Raji (cell line): ENCODE measurements around the gene SNX32.
A peak's percentile ranks its signal among the peaks of the same experiment; 100 is the strongest.

Source experiments
- POLR2A ChIP-seq: IDR thresholded peaks from 2 replicates; pipeline ENCODE4 v1.6.1; 2011; ENCODE audit warnings: low read depth, low read length, control low read depth; ENCODE audit not compliant: insufficient read depth

The SNX32 gene

DNA sequence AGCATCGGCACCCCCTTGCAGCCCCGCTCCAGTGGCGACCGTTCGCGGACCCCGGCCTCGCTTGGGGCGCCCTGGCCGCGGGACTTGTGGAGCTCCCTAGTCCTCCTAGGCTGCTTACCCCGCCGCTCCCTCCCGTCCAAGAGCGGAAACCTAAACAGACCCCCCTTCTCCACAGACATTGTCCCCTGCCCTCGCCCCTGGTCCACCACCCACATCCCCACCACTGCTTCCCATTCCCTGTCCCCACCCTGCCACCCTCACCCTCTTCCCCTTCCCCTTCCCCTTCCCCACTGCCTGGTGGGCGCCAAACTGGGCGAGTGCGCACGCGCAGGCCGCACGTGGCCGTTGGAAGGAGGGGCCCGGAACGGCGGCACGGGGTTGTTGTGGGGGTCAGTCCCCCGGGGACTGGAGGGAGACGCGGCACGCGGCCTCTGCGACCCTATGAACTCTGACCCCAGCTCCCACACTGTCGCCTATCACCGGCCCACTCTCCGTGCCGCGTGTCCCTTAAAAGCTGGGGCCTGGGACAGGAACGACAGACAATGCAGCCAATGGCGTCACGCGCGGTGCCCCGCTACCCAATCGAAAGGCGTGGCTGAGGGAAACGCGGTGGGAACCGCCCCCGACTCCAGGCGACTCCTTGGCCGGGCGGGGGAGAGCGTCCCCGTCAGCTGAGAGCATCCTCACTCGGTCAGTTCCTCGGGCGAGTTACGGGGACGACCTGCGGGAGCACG lies at the start of gene SNX32:
Gene SNX32 (plus strand): TSS at position 667 of the 734 bp plus-strand sequence. CDS start 103 bp downstream, outside the sequence.
- TF ChIP-seq POLR2A = peak; percentile 34

- no peak for TF ChIP-seq POLR2A
Observed at GRCh38 chr11:65785319-65786007, 48.3 kb upstream of the SNX32 start.

GRCh38 chr11:65786008-65786785 lies 47.6 kb upstream of the SNX32 start:
- no peak for TF ChIP-seq POLR2A

GRCh38 chr11:65786786-65787636 lies 46.8 kb upstream of the SNX32 start, which contains the start of gene OVOL1:
Gene OVOL1, plus strand, starts transcription at chr11:65787063. Its CDS starts 311 bp downstream, at chr11:65787374.
- no peak for TF ChIP-seq POLR2A

DNA sequence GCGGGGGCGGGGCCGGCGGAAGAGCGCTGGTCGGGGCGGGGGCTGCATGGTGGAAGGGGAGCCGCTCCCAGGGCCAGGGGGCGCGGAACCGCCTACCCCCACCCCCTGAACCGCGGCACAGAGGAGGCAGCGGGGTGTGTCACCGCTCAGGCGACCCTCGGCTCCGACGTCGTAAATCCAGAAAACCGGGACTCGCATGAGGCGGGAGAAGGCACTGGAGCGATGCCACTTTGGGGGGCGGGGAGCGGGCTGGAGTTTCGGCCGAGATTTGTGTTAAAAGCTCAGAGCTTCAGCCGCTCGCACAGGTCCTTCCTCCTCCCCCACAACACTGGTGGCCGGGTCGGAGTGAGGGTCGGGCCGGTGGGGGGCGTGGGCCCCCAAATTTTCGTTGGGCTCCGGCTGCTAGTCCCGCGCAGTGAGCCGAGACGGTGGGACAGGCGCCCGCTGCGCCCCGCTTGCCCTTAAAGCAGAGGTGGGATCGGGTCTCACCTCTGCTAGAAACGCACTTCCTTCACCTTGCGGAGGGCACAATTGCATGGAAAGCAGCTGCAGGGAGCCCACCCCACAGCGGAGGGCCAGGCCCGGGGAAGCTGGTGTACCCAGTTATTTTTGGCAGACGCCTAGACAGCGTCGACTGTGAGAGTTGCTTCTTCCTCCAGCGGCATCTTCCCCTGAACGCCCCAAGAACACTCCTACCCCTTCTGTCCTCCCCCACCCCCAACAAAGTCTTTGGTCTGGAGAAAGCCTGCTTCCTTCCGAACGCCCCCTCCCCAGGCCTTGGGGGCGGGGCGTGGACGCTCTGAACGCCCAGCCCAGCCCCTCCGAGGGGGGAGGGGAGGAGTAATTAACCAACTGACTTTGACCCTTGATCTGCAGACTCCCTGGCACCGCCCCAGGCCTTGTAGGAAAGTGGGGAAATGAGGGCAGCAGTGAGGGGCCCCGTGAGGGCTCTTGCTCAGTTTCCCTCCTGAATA lies 45.8 kb upstream of the SNX32 start:
- TF ChIP-seq POLR2A = no peak

- TF ChIP-seq POLR2A = no peak
Observed at GRCh38 chr11:65788821-65789220, 44.9 kb upstream of the SNX32 start.

- no peak for TF ChIP-seq POLR2A
Observed at GRCh38 chr11:65789230-65790103, 44.3 kb upstream of the SNX32 start.

DNA sequence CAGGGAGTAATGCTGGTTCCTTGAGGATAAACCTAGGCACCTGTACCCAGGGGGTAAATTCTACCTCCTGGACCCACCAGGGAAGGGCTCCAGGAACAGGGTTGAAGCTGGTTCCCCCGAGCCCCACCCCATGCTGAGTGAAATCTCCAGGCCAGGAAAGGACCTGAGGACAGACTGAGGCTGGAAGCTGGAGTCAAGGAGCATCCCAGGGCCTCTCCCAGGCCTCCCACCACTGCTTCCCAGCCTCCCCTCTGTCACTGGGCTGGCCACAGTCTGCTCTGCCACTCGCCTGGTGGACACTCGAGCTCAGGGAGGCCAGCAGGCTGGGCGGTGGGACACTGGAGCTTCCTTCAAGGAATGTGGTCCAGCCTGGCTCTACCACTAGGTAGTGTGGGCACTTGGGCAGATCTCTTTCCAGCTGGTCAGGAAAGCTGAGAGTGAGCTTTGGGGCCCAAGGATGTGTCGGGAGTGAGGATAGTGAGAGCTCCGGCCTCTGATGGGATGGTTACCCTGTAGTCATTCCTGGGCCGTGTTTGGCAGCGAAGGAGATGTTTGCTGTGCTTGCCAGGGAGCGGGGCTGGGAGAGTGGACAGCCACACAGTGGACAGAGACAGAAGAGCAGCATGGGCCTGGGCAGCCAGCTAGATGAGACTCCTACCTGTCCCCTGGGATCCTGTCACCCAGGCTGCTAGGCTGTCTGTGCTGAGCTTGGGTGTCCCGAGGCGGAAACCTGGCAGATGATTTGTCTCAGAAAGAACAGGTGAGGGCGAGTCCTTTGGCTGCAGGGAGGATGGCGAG lies 43.5 kb upstream of the SNX32 start:
- TF ChIP-seq POLR2A = no peak

DNA sequence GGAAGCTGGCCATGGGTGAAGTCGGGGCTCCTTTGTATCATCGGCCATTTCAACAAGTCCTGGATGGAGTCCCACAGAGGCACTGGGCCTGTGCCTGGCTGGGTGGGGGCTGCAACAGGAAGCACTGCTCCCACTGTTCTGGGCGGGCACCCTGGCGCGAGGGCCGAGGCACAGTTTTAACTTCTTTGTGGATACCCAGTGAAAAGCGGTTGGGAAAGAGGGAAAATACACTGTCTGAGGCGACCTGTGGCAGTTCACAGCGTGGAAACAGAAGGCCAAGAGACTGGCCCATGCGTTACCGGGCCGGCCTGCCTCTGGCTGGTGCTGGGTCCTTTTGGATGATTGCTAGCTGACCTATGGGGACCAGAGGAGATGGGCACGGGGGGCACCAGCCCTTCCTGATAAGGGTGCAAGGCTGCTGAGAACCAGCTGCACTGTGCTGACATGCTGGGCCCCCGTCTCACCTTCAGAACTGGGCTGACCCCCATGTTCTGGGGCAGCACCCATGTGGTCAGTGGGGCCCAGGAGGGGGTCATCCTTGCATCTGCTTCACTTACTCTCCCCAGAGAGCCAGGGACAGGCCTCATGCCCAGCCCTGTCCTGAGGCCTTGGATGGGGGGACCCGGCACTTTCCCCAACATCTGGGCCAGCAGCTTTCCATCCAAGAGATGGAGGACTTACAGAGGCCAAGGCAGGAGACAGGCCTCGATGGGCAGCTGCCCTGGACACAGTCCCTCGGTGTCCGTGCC lies 42.7 kb upstream of the SNX32 start:
- TF ChIP-seq POLR2A = no peak

- TF ChIP-seq POLR2A = no peak
Observed at GRCh38 chr11:65791719-65792213, 42.0 kb upstream of the SNX32 start.

GRCh38 chr11:65792456-65792855 lies 41.3 kb upstream of the SNX32 start:
- no peak for TF ChIP-seq POLR2A

DNA sequence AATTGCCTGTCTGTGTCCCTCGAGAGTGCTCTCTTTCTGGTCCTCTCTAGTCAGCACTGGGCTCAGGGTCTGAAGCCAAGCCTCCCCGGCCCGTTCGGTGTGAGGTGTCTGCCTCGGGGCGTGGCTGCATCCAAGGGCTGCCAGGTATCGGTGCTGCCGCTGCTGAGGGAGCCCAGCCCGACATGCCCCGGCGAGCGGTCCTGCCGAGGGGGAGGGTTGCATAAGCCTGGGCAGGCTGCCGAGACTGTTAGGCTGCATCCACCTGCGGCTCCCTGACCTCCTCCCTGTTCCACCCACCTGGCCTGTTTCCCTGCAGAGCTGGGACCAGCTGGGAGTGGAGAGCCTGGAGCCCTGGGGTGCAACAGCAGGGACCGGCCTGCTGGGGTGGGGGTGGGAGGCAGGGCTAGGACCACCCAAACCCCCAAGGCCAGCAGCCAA lies 40.6 kb upstream of the SNX32 start:
- TF ChIP-seq POLR2A = no peak
